HAP-1 (cell line): Measurements from ENCODE around the gene ZMIZ1.

Experiments
- DNase-seq, 2 experiments: peaks; one replicate each; pipeline ENCODE4 v3.0.0-alpha.2; 2016 to 2020; ENCODE audit warnings: low spot score in 2 of 2
- H3K27me3 ChIP-seq: fragments of 250-450 bp; sonication (Bioruptor Pico); 2 replicates; pipeline ENCODE4 v1.5.1; 2020; ENCODE audit warnings: low read depth, mild to moderate bottlenecking, moderate library complexity
- H3K36me3 ChIP-seq: fragments of 250-450 bp; sonication (Bioruptor Pico); replicated peaks from 2 replicates; pipeline ENCODE4 v1.5.1; 2020; ENCODE audit warnings: mild to moderate bottlenecking
- H3K4me1 ChIP-seq: fragments of 250-450 bp; sonication (Bioruptor Pico); 2 replicates; pipeline ENCODE4 v1.5.1; 2020; ENCODE audit warnings: mild to moderate bottlenecking
- H3K4me3 ChIP-seq: fragments of 250-450 bp; sonication (Bioruptor Pico); 2 replicates; pipeline ENCODE4 v1.5.1; 2020; ENCODE audit warnings: mild to moderate bottlenecking, moderate library complexity
- H3K9me3 ChIP-seq: fragments of 250-450 bp; sonication (Bioruptor Pico); 2 replicates; pipeline ENCODE4 v1.5.1; 2020; ENCODE audit warnings: mild to moderate bottlenecking, moderate library complexity
- in situ Hi-C: fragments of 300-500 bp; cut with MboI; formaldehyde crosslinking; loops from 3 replicates; pipeline ENCODE4 v1.14.3; 2020; ENCODE audit warnings: low sequenced_read_pairs, inconsistent platforms, mixed read lengths

Gene ZMIZ1

GRCh38 chr10:79195091-79195923, 126.5 kb downstream of the ZMIZ1 start:
- Histone ChIP-seq H3K36me3 (no peaks in the 10 kb centered on the region), H3K9me3 (no peaks in the 10 kb centered on the region), H3K27me3 (no peaks in the 10 kb centered on the region), H3K4me1 (no peaks in the 10 kb centered on the region; the same call in 1 of the 2 replicates), H3K4me3 (no peak overlapping the region)
- peak; percentile 77 to 89 for DNase-seq
- in situ Hi-C loops, result no loop called here

GRCh38 chr10:79196470-79197461, 128.0 kb downstream of the ZMIZ1 start:
- no peak overlapping the region for H3K4me3 ChIP-seq
- H3K36me3 ChIP-seq, result no peaks in the 10 kb centered on the region
- H3K27me3 ChIP-seq, result no peaks in the 10 kb centered on the region
- no peaks in the 10 kb centered on the region for H3K9me3 ChIP-seq
- peak; percentile 36 to 89 for DNase-seq
- no peaks in the 10 kb centered on the region; the same call in 1 of the 2 replicates for H3K4me1 ChIP-seq
- in situ Hi-C loops, result no loop called here

- in situ Hi-C loops, result no loop called here
- peaks cover 3% of the 10 kb centered on the region; the same call in 1 of the 2 replicates for H3K36me3 ChIP-seq
- DNase-seq, result no peak
- H3K4me3 ChIP-seq, result no peak overlapping the region
- no peaks in the 10 kb centered on the region for H3K9me3 ChIP-seq
- no peaks in the 10 kb centered on the region for H3K27me3 ChIP-seq
- no peaks in the 10 kb centered on the region; the same call in 1 of the 2 replicates for H3K4me1 ChIP-seq
These were observed 128.8 kb downstream of the ZMIZ1 start for GRCh38 chr10:79197558-79197957.

GRCh38 chr10:79200346-79200745, 131.6 kb downstream of the ZMIZ1 start:
- peaks cover 9% of the 10 kb centered on the region; the same call in 1 of the 2 replicates for H3K36me3 ChIP-seq
- in situ Hi-C loops, result loop anchor here (5.0 kb wide), 1 partner anchor 1158 kb away; no protein-coding TSS in a partner anchor
- H3K4me3 ChIP-seq, result no peak overlapping the region
- DNase-seq, result no peak
- H3K4me1 ChIP-seq, result no peaks in the 10 kb centered on the region
- no peaks in the 10 kb centered on the region for H3K9me3 ChIP-seq
- H3K27me3 ChIP-seq, result no peaks in the 10 kb centered on the region

GRCh38 chr10:79201706-79202105, 132.9 kb downstream of the ZMIZ1 start:
- Histone ChIP-seq H3K4me1 (no peaks in the 10 kb centered on the region), H3K36me3 (peaks cover 9% of the 10 kb centered on the region; the same call in 1 of the 2 replicates), H3K27me3 (no peaks in the 10 kb centered on the region), H3K9me3 (no peaks in the 10 kb centered on the region), H3K4me3 (no peak overlapping the region)
- no peak for DNase-seq
- in situ Hi-C loops, result loop anchor here (5.0 kb wide), 1 partner anchor 1159 kb away; no protein-coding TSS in a partner anchor

- Histone ChIP-seq H3K4me3 (no peak overlapping the region), H3K36me3 (peaks cover 9% of the 10 kb centered on the region; the same call in 1 of the 2 replicates), H3K4me1 (no peaks in the 10 kb centered on the region), H3K27me3 (no peaks in the 10 kb centered on the region), H3K9me3 (no peaks in the 10 kb centered on the region)
- in situ Hi-C loops, result loop anchor here (5.0 kb wide), 1 partner anchor 1160 kb away; no protein-coding TSS in a partner anchor
- DNase-seq, result peak; percentile 34 to 78
These were observed 133.6 kb downstream of the ZMIZ1 start for GRCh38 chr10:79202188-79203013.

- H3K27me3 ChIP-seq, result no peaks in the 10 kb centered on the region
- in situ Hi-C loops, result loop anchor here (5.0 kb wide), 1 partner anchor 1161 kb away; no protein-coding TSS in a partner anchor
- peaks cover 9% of the 10 kb centered on the region; the same call in 1 of the 2 replicates for H3K36me3 ChIP-seq
- H3K9me3 ChIP-seq, result no peaks in the 10 kb centered on the region
- no peak for DNase-seq
- no peak overlapping the region for H3K4me3 ChIP-seq
- no peaks in the 10 kb centered on the region for H3K4me1 ChIP-seq
These were observed 134.4 kb downstream of the ZMIZ1 start for GRCh38 chr10:79203014-79203644.

GRCh38 chr10:79203833-79204232, 135.1 kb downstream of the ZMIZ1 start:
- H3K4me1 ChIP-seq, result no peaks in the 10 kb centered on the region
- in situ Hi-C loops, result loop anchor here (5.0 kb wide), 1 partner anchor 1162 kb away; no protein-coding TSS in a partner anchor
- no peaks in the 10 kb centered on the region for H3K9me3 ChIP-seq
- H3K4me3 ChIP-seq, result no peak overlapping the region
- no peak for DNase-seq
- H3K27me3 ChIP-seq, result no peaks in the 10 kb centered on the region
- H3K36me3 ChIP-seq, result peaks cover 9% of the 10 kb centered on the region; the same call in 1 of the 2 replicates

- in situ Hi-C loops, result no loop called here
- Histone ChIP-seq H3K27me3 (no peaks in the 10 kb centered on the region), H3K36me3 (peaks cover 9% of the 10 kb centered on the region; the same call in 1 of the 2 replicates), H3K4me3 (no peak overlapping the region), H3K9me3 (no peaks in the 10 kb centered on the region), H3K4me1 (no peaks in the 10 kb centered on the region)
- DNase-seq, result no peak
These were observed 137.7 kb downstream of the ZMIZ1 start for GRCh38 chr10:79206300-79207095.

GRCh38 chr10:79207096-79207357, 138.3 kb downstream of the ZMIZ1 start:
- in situ Hi-C loops, result no loop called here
- no peaks in the 10 kb centered on the region for H3K9me3 ChIP-seq
- H3K36me3 ChIP-seq, result peaks cover 9% of the 10 kb centered on the region; the same call in 1 of the 2 replicates
- DNase-seq, result no peak
- H3K4me1 ChIP-seq, result no peaks in the 10 kb centered on the region
- H3K4me3 ChIP-seq, result no peak overlapping the region
- no peaks in the 10 kb centered on the region for H3K27me3 ChIP-seq

GRCh38 chr10:79207726-79208125, 139.0 kb downstream of the ZMIZ1 start:
- no peaks in the 10 kb centered on the region for H3K9me3 ChIP-seq
- in situ Hi-C loops, result no loop called here
- no peak for DNase-seq
- H3K27me3 ChIP-seq, result no peaks in the 10 kb centered on the region
- H3K4me3 ChIP-seq, result no peak overlapping the region
- H3K4me1 ChIP-seq, result no peaks in the 10 kb centered on the region
- peaks cover 5% of the 10 kb centered on the region; the same call in 1 of the 2 replicates for H3K36me3 ChIP-seq
